A549 (cell line): Measurements from ENCODE around the gene BMP10.

Experiments used
- BHLHE40 ChIP-seq: IDR thresholded peaks from 2 replicates; pipeline ENCODE4 v1.6.1; 2012; ENCODE audit warnings: low read depth, low read length, inconsistent platforms
- CBX2 ChIP-seq: fragments of 200-600 bp; sonication (generic); IDR thresholded peaks from 2 replicates; pipeline ENCODE4 v1.6.1; 2016; ENCODE audit warnings: low read depth, mild to moderate bottlenecking, borderline replicate concordance
- CTCF ChIP-seq: fragments of >200 bp; sonication (Bioruptor Twin); formaldehyde crosslinking; IDR thresholded peaks from 3 replicates; pipeline ENCODE4 v1.5.1; 2016
- EP300 ChIP-seq, 2 experiments: fragments of >200 bp; sonication (Bioruptor Twin); formaldehyde crosslinking; IDR thresholded peaks; 2 replicates in 1 of 2; 3 replicates in 1 of 2; pipeline ENCODE4 v1.6.1; 2016 to 2017
- HMGXB4 ChIP-seq: fragments of 250-450 bp; sonication (Bioruptor Pico); IDR thresholded peaks from 2 replicates; pipeline ENCODE4 v1.5.0; 2021; ENCODE audit warnings: mild to moderate bottlenecking, moderate library complexity, borderline replicate concordance
- KDM5A ChIP-seq: fragments of 200-600 bp; sonication (generic); IDR thresholded peaks from 2 replicates; pipeline ENCODE4 v1.6.1; 2016; ENCODE audit warnings: antibody characterized with exemption, mild to moderate bottlenecking
- POLR2A ChIP-seq: IDR thresholded peaks from 2 replicates; pipeline ENCODE4 v1.6.1; 2012; ENCODE audit warnings: mild to moderate bottlenecking, low read length
- RCOR1 ChIP-seq: fragments of 150-350 bp; IDR thresholded peaks from 2 replicates; pipeline ENCODE4 v1.6.1; 2014; ENCODE audit warnings: antibody characterized with exemption, low read length, low read depth
- USF2 ChIP-seq: fragments of 450-650 bp; IDR thresholded peaks from 2 replicates; pipeline ENCODE4 v1.6.1; 2014; ENCODE audit warnings: antibody characterized with exemption

GRCh38 chr2:68908392-68908970 is 37.3 kb upstream of the BMP10 start:
- peak; percentile 10; the same call in 1 of the 2 replicates for TF ChIP-seq USF2
- no peak for TF ChIP-seq POLR2A
- TF ChIP-seq CTCF: no peak
- TF ChIP-seq HMGXB4: no peak
- no peak for TF ChIP-seq CBX2
- no peak for TF ChIP-seq EP300 (IDR thresholded peaks at IDR 0.05)
- TF ChIP-seq BHLHE40: no peak
- TF ChIP-seq RCOR1: no peak
- TF ChIP-seq KDM5A: no peak
